ENCODE measurements around the gene CDKL2.
"Not testable (repeated sequence)": the region's sequence is repeated elsewhere in the genome, so short reads cannot be mapped to it uniquely, and the experiment has no call there.

Gene CDKL2

DNA sequence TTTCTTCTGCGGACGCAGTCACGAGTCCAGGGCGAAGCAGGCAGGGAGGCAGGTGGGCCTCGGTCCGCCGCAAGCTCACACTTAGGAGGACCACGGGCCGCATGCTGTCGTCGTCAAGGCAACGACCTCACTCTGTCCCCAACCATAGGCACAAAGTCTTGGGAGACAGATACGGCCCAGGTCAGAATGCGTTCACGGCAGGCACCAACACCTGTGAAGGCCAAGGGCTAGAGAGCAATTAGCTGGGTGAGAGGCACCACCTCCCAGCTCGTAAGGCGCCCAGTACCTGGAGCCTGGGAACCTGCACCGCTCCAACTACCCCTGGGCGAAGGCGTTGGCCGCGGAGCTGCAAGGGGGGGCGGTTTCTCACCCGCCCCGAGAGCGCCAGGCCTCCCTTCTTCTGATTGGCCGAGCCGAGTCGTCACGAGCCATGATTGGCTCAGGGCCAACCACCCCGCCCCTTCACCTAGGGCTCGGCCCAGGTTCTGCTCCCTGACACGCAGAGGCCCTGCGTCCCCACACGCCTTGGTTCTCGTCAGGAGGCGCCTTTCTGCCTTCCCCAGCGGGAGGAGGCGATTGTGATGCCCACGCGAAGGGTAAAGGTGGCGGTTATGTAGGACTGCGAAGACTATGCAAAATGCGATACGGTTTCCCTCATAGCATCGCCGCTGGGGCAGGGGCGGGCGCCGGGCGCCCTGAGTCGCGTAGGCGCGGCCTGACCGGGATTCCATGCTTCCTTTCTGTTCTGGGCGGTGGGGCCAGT lies at the start of gene CDKL2:
Gene CDKL2 (minus strand): TSS at position 355 of the 763 bp plus-strand sequence. CDS start 4,540 bp downstream, outside the sequence.
- H3K27ac Mint-ChIP-seq: peak within 1 kb of the TSS; percentile 72
- no peaks in the 10 kb centered on the region for H3K9me3 Mint-ChIP-seq
- peaks cover 6 to 9% of the 10 kb centered on the region in 2 donors for H3K4me1 Mint-ChIP-seq
- peak; percentile 86 for DNase-seq
- no peaks in the 10 kb centered on the region for H3K36me3 Mint-ChIP-seq
- H3K27me3 Mint-ChIP-seq: no peaks in the 10 kb centered on the region
- ATAC-seq (replicated peaks): peak; percentile 99
- peak within 1 kb of the TSS; percentile 86 to 88 for H3K4me3 Mint-ChIP-seq

GRCh38 chr4:75678965-75679364 lies 48.6 kb upstream of the CDKL2 start:
- no peaks in the 10 kb centered on the region for H3K27me3 Mint-ChIP-seq
- H3K9me3 Mint-ChIP-seq: no peaks in the 10 kb centered on the region
- no peak for ATAC-seq (replicated peaks)
- H3K4me1 Mint-ChIP-seq: peaks cover 7 to 15% of the 10 kb centered on the region in 2 donors
- DNase-seq: no peak
- no peak overlapping the region for H3K4me3 Mint-ChIP-seq
- no peak overlapping the region for H3K27ac Mint-ChIP-seq
- H3K36me3 Mint-ChIP-seq: no peaks in the 10 kb centered on the region

- Mint-ChIP-seq H3K4me1 (peaks cover 10 to 20% of the 10 kb centered on the region in 2 donors), H3K36me3 (peaks cover 0 to under 1% of the 10 kb centered on the region in 2 donors), H3K27me3 (no peaks in the 10 kb centered on the region), H3K9me3 (no peaks in the 10 kb centered on the region), H3K27ac (no peak overlapping the region), H3K4me3 (no peak overlapping the region)
- no peak for ATAC-seq (replicated peaks)
- no peak for DNase-seq
These were observed 48.1 kb upstream of the CDKL2 start for GRCh38 chr4:75678473-75678872.

- no peaks in the 10 kb centered on the region for H3K27me3 Mint-ChIP-seq
- peaks cover 17 to 28% of the 10 kb centered on the region in 2 donors for H3K4me1 Mint-ChIP-seq
- no peak for DNase-seq
- H3K27ac Mint-ChIP-seq: peak overlapping the region; percentile 65
- no peaks in the 10 kb centered on the region for H3K9me3 Mint-ChIP-seq
- H3K4me3 Mint-ChIP-seq: no peak overlapping the region
- no peak for ATAC-seq (replicated peaks)
- peaks cover 7 to 9% of the 10 kb centered on the region in 2 donors for H3K36me3 Mint-ChIP-seq
These were observed 44.7 kb upstream of the CDKL2 start for GRCh38 chr4:75675004-75675531.

DNA sequence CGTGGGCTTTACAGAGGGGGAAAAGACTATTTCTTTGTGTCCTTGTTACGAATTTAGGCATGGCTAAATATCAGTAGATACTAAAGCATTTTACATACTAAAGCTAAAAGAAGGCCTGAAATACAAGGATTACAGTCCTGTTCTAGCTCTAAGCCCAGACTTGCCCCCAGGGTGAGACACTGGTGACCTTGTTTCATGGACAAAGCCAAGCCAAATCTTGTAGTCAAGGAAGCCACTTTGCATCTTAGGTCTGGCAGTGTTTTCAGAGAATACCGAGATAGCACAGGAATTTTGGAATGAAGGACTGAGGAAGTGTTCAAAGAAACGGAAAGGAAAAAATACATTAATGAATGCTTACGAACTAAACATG lies 43.6 kb upstream of the CDKL2 start:
- DNase-seq (no peak), ATAC-seq (replicated peaks) (no peak)
- Mint-ChIP-seq H3K27me3 (no peaks in the 10 kb centered on the region), H3K4me1 (peaks cover 21 to 38% of the 10 kb centered on the region in 2 donors), H3K36me3 (peaks cover 9 to 14% of the 10 kb centered on the region in 2 donors), H3K27ac (peak overlapping the region; percentile 99), H3K9me3 (no peaks in the 10 kb centered on the region), H3K4me3 (peak overlapping the region; percentile 97 to 98)

DNA sequence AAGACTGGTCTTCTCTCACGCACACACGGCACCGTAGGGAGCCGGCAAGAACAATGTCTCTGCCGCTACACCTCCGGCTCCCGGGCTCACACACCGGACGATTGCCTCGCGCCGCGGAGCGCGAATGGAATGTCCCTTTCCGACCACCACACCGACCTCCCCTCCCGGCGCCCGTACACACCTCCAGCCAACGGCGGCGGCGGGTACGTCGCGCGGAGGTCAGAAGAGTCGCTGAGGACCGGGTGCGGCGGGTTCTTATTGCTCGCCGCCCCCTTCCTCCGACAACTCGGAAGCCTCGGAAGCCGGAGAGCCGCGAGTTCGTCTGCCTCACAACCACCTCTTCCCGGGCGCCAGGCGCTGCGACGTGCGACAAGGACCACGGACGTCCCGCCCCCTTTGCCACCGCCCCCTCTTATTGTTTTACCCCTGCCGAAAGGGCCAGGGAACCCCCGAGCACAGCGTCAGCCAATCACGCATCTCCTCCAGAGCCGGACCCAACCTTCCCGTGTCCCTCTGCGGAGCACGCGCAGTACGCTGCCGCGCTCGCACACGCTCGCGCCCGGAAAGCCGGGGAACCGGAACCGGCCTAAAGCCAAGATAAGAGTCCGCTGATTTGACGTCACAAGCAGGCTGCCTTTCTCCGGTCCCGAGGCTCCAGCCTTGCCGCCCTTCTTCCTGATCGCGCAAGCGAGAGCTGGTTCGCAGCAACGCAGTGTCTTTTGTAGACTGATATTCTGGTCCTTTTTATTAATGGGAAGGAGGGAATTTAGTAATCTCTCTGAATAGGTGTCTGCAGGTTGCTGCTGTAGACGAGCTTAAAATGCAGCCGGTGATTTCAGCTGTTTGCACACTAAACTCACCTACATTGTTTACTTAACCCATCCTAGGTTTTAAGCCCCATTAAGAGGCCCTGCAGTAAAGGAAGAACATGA lies 43.0 kb upstream of the CDKL2 start, which contains the start of gene G3BP2:
Gene G3BP2 (minus strand): TSS at position 385 of the 932 bp plus-strand sequence. CDS start 11,386 bp downstream, outside the sequence.
- peaks cover 9 to 16% of the 10 kb centered on the region in 2 donors for H3K36me3 Mint-ChIP-seq
- peak within 1 kb of the TSS; percentile 97 to 98 for H3K4me3 Mint-ChIP-seq
- H3K27me3 Mint-ChIP-seq: no peaks in the 10 kb centered on the region
- DNase-seq: peak; percentile 97
- H3K9me3 Mint-ChIP-seq: no peaks in the 10 kb centered on the region
- H3K27ac Mint-ChIP-seq: peak within 1 kb of the TSS; percentile 99
- peaks cover 25 to 44% of the 10 kb centered on the region in 2 donors for H3K4me1 Mint-ChIP-seq
- ATAC-seq (replicated peaks): peak; percentile 92 to 93

- DNase-seq: peak; percentile 77
- peaks cover 31 to 52% of the 10 kb centered on the region in 2 donors for H3K4me1 Mint-ChIP-seq
- peak overlapping the region; percentile 97 to 98 for H3K4me3 Mint-ChIP-seq
- H3K36me3 Mint-ChIP-seq: peaks cover 14 to 20% of the 10 kb centered on the region in 2 donors
- no peaks in the 10 kb centered on the region for H3K27me3 Mint-ChIP-seq
- peak; percentile 41 to 50 for ATAC-seq (replicated peaks)
- H3K27ac Mint-ChIP-seq: peak overlapping the region; percentile 99
- no peaks in the 10 kb centered on the region for H3K9me3 Mint-ChIP-seq
These were observed 42.2 kb upstream of the CDKL2 start for GRCh38 chr4:75672461-75673026.

DNA sequence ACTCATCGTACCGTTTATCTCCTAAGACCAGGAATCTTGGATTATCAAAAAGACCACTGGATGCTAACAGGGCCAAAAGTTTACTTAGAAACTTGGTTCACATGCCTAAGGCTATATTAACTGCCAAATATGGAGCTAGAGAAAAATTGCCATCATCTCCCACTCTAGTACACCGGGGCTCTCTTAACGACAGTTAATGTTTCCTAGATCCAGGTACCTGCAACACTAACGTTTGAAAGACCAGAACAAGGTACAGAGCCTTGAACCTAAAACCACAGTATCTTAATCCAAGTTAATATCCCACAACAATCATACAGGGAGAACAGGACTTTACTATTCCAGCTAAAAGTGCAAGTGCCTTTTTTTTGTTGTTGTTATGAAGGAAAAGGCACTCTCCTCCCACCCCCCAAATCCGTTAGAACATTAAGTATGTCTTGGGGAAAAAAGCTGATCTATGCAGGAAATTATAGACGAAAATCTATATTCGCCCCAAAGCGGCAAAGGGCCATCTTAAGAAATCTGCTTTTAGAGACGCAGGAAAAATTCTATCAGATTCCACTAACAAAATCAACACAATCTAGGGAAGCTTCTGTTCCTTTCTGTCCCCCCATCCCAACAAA lies 41.6 kb upstream of the CDKL2 start:
- Mint-ChIP-seq H3K4me1 (peaks cover 33 to 58% of the 10 kb centered on the region in 2 donors), H3K4me3 (peak overlapping the region; percentile 97 to 98), H3K27me3 (no peaks in the 10 kb centered on the region), H3K27ac (peak overlapping the region; percentile 99), H3K9me3 (no peaks in the 10 kb centered on the region), H3K36me3 (peaks cover 18 to 22% of the 10 kb centered on the region in 2 donors)
- DNase-seq: no peak
- no peak for ATAC-seq (replicated peaks)

- Mint-ChIP-seq H3K36me3 (peaks cover 22 to 23% of the 10 kb centered on the region in 2 donors), H3K4me1 (peaks cover 36 to 68% of the 10 kb centered on the region in 2 donors), H3K27ac (peak overlapping the region; percentile 10), H3K9me3 (no peaks in the 10 kb centered on the region), H3K27me3 (no peaks in the 10 kb centered on the region), H3K4me3 (no peak overlapping the region)
- DNase-seq: no peak
- ATAC-seq (replicated peaks): no peak
These were observed 38.3 kb upstream of the CDKL2 start for GRCh38 chr4:75668596-75668995.

- H3K27me3 Mint-ChIP-seq; H3K27ac Mint-ChIP-seq; H3K9me3 Mint-ChIP-seq; DNase-seq; H3K4me3 Mint-ChIP-seq; ATAC-seq (replicated peaks): not testable (repeated sequence)
- Mint-ChIP-seq H3K36me3 (peaks cover 14 to 18% of the 10 kb centered on the region in 2 donors), H3K4me1 (peaks cover 32 to 66% of the 10 kb centered on the region in 2 donors)
These were observed 37.3 kb upstream of the CDKL2 start for GRCh38 chr4:75667636-75668035.

GRCh38 chr4:75666299-75666698 lies 36.0 kb upstream of the CDKL2 start:
- ATAC-seq (replicated peaks) (no peak), DNase-seq (no peak)
- Mint-ChIP-seq H3K36me3 (peaks cover 18 to 20% of the 10 kb centered on the region in 2 donors), H3K27ac (no peak overlapping the region), H3K4me3 (no peak overlapping the region), H3K9me3 (no peaks in the 10 kb centered on the region), H3K4me1 (peaks cover 28 to 55% of the 10 kb centered on the region in 2 donors), H3K27me3 (no peaks in the 10 kb centered on the region)

GRCh38 chr4:75664604-75665003 lies 34.3 kb upstream of the CDKL2 start:
- Mint-ChIP-seq H3K36me3 (peaks cover 17 to 23% of the 10 kb centered on the region in 2 donors), H3K4me1 (peaks cover 24 to 43% of the 10 kb centered on the region in 2 donors)
- H3K9me3 Mint-ChIP-seq; H3K27me3 Mint-ChIP-seq; DNase-seq; H3K27ac Mint-ChIP-seq; H3K4me3 Mint-ChIP-seq; ATAC-seq (replicated peaks): not testable (repeated sequence)

DNA sequence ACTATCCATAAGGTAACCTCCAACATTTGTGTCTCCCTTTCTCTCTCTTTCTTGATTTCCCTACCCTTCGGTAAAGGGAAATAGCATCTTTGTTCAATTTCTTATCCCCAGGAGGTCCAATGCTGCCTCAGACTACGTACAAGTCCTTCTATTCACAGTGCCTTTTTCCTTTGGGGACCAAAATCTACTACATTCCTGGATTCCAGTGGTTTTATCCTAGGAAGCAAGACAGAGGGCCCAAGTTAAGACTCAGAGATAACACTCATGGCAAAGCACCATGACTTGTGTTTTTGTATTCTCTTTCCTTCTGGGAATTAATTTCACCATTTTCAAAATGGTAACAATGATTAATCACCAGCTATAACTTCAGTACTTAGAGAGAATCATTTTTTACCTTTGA lies 32.3 kb upstream of the CDKL2 start:
- H3K36me3 Mint-ChIP-seq: peaks cover 14 to 31% of the 10 kb centered on the region in 2 donors
- no peak overlapping the region for H3K27ac Mint-ChIP-seq
- ATAC-seq (replicated peaks): no peak

More for the DNA sequence above, 32.3 kb upstream of the CDKL2 start:
- DNase-seq: no peak
- peaks cover 11 to 24% of the 10 kb centered on the region in 2 donors for H3K4me1 Mint-ChIP-seq
- H3K9me3 Mint-ChIP-seq: no peaks in the 10 kb centered on the region
- no peak overlapping the region for H3K4me3 Mint-ChIP-seq
- no peaks in the 10 kb centered on the region for H3K27me3 Mint-ChIP-seq

Measured in stimulated activated naive B cell treated with anti-CD40 and anti-IgM and Interleukin-4, amounts not matched to agents 10 μg/mL and 1 μg/mL and 100 μg/mL, for 72 hours (primary cell).